Testis (tissue), 2 donors: Measurements from ENCODE around the gene GOLGA7B.

Experiments used
- POLR2A ChIP-seq: fragments of 450-650 bp; IDR thresholded peaks from one replicate; pipeline ENCODE4 v1.6.1; 2017; ENCODE audit warnings: antibody characterized with exemption, mild to moderate bottlenecking, moderate library complexity
- TF ChIP-seq, protein P1 (sequence below), 3 experiments: fragments of 450-650 bp in 2 of 3; fragments of 200-600 bp in 1 of 3; sonication (generic) in 1 of 3; IDR thresholded peaks; one replicate each; pipeline ENCODE4 v1.5.1; 2016 to 2019; ENCODE audit warnings: antibody characterized with exemption in 3 of 3, mild to moderate bottlenecking in 2 of 3, moderate library complexity in 1 of 3

DNA sequence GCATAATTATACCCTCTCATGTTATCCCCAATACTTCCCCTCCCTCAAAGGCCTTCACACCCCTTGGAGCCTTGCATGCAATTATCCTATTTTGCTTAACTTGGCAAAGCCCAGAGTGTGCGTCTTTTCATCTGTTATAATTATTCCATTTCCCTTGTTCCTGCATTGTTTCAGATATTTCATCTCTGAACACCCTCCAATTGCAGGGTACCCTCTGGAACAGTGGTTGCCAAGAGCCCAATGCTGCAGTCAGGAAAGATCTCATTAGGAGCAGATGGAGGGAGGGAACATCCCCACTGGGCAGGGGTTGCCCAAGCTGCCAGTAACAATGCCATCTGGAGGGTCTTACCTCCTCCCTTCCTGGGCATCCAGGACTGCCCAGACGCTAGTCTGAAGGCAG lies 18.4 kb upstream of the GOLGA7B start:
- TF ChIP-seq, protein P1, sequence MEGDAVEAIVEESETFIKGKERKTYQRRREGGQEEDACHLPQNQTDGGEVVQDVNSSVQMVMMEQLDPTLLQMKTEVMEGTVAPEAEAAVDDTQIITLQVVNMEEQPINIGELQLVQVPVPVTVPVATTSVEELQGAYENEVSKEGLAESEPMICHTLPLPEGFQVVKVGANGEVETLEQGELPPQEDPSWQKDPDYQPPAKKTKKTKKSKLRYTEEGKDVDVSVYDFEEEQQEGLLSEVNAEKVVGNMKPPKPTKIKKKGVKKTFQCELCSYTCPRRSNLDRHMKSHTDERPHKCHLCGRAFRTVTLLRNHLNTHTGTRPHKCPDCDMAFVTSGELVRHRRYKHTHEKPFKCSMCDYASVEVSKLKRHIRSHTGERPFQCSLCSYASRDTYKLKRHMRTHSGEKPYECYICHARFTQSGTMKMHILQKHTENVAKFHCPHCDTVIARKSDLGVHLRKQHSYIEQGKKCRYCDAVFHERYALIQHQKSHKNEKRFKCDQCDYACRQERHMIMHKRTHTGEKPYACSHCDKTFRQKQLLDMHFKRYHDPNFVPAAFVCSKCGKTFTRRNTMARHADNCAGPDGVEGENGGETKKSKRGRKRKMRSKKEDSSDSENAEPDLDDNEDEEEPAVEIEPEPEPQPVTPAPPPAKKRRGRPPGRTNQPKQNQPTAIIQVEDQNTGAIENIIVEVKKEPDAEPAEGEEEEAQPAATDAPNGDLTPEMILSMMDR (IDR thresholded peaks at IDR 0.05) = no peak
- TF ChIP-seq POLR2A = no peak
